Neural progenitor cell (in vitro differentiated cells): Measurements from ENCODE around the gene EPHB2.

Experiments used
- CTCF ChIP-seq: fragments of 200-600 bp; sonication (generic); IDR thresholded peaks from 2 replicates; pipeline ENCODE4 v1.5.1; 2017; ENCODE audit warnings: antibody characterized with exemption, mild to moderate bottlenecking
- EZH2 ChIP-seq: fragments of 200-600 bp; sonication (generic); IDR thresholded peaks from 2 replicates; pipeline ENCODE4 v1.6.1; 2017; ENCODE audit warnings: antibody characterized with exemption, mild to moderate bottlenecking, moderate library complexity
- EZH2phosphoT487 ChIP-seq: fragments of 200-600 bp; sonication (generic); IDR thresholded peaks from 2 replicates; pipeline ENCODE4 v1.6.1; 2017; ENCODE audit warnings: antibody characterized with exemption

DNA sequence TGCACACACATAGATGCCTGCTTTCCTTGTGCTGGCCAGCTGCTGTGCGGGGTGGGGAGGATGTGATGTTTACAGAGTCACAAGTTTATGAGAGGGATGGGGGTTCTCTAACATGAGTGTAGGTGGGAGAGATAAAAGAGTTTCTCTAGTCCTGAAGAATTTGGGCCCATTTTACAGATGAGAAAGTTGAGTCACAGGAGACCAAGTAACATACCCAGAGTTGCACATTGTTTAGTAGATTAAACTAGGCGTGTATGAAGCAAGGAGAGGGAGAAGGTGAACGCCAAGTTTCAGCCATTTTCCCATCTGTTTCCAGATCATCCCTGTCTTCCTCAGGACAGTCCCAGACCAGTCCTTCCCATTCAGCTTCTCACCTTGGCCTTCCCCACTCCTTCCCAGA lies 126.7 kb downstream of the EPHB2 start:
- no peak for TF ChIP-seq CTCF
- TF ChIP-seq EZH2 = no peak
- no peak for TF ChIP-seq EZH2phosphoT487
